Subcutaneous adipose tissue (tissue), 4 donors: ENCODE data around the gene TBC1D10A. TPM values are rescaled to one million over a fixed set of nuclear protein-coding genes. Genes with fewer than 3 reads are reported as not detected.

Experiments
- CTCF ChIP-seq: fragments of 450-650 bp; IDR thresholded peaks from one replicate; pipeline ENCODE4 v1.5.1; 2016; ENCODE audit warnings: low read depth, mild to moderate bottlenecking, control low read depth, antibody characterized with exemption, moderate library complexity
- total RNA-seq, 4 donors: library from RNA; depleted of rRNA; stranded (reverse); fragments of >200 nt; gene quantifications; one replicate each; pipeline ENCODE4 v1.1.0, GENCODE V29; 2016

The TBC1D10A gene
- total RNA-seq, 4 donors from 2014 or later, result 13.9 to 43.1 (median 22.9) TPM

GRCh38 chr22:30333707-30334087 lies 7.0 kb upstream of the TBC1D10A start:
- no peak for TF ChIP-seq CTCF

- TF ChIP-seq CTCF, result no peak
Observed at GRCh38 chr22:30332994-30333706, 6.4 kb upstream of the TBC1D10A start.

- TF ChIP-seq CTCF, result no peak
Observed at GRCh38 chr22:30332551-30332950, 5.8 kb upstream of the TBC1D10A start.

GRCh38 chr22:30328466-30329049 lies 1.8 kb upstream of the TBC1D10A start:
- TF ChIP-seq CTCF, result no peak

- no peak for TF ChIP-seq CTCF
Observed at GRCh38 chr22:30327864-30328345, 1.2 kb upstream of the TBC1D10A start.

- no peak for TF ChIP-seq CTCF
Observed at GRCh38 chr22:30326255-30326705, 461 bp downstream of the TBC1D10A start.

- no peak for TF ChIP-seq CTCF
Observed at GRCh38 chr22:30325724-30326254, 952 bp downstream of the TBC1D10A start.
